Measurements from ENCODE around the gene CREB5.

DNA sequence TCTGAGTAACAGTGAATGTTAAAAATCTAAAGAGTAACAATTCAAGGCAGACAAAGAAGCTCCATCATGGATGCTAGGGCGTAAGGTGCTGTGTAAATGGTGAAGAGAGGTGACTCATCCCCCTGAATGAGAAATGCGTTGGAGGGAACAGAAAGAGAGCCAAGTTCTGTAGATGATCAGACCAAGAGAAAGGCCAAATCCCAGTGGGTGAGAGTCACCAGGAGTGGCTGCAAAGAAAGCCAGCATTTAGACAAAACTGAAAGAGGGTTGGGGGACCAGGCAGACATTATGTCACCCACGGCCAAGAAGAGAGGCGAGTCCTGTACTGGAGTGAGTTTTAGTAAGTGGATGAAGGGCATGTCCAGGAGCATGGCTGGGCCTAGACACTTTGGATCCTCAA lies 392.7 kb downstream of the CREB5 start:
- TF ChIP-seq NR2C2 (CRISPR knock-in tag; IDR thresholded peaks at IDR 0.05) (no peak), ZNF263 (CRISPR knock-in tag; IDR thresholded peaks at IDR 0.05; ENCODE audit: low read depth) (no peak), JAZF1 (CRISPR knock-in tag; IDR thresholded peaks at IDR 0.05) (no peak)
